Right atrium auricular region (tissue), 2 donors: ENCODE data around the gene PSMB3. TPM values are rescaled to one million over a fixed set of nuclear protein-coding genes. Genes with fewer than 3 reads are reported as not detected.
"Not testable (repeated sequence)": the region's sequence is repeated elsewhere in the genome, so short reads cannot be mapped to it uniquely, and the experiment has no call there.

Experiments
- DNase-seq: peaks from one replicate; pipeline ENCODE4 v3.0.0-alpha.2; 2019; ENCODE audit warnings: low spot score
- H3K27ac ChIP-seq, 2 donors: fragments of 200-600 bp; sonication (generic); 1 replicate in 1 of 2; 2 replicates in 1 of 2; pipeline ENCODE4 v1.5.1; 2016 to 2019
- H3K27me3 ChIP-seq, 2 donors: fragments of 200-600 bp; sonication (generic); one replicate each; pipeline versions ENCODE4 v1.5.1 to v1.6.0; 2017 to 2019
- H3K36me3 ChIP-seq: fragments of 200-600 bp; sonication (generic); one replicate; pipeline ENCODE4 v1.5.1; 2016
- H3K4me1 ChIP-seq, 2 donors: fragments of 200-600 bp; sonication (generic); one replicate each; pipeline versions ENCODE4 v1.5.1 to v1.6.0; 2017 to 2019
- H3K4me3 ChIP-seq, 2 donors: fragments of 200-600 bp; sonication (generic); 1 replicate in 1 of 2; 2 replicates in 1 of 2; pipeline ENCODE4 v1.5.1; 2017 to 2019; ENCODE audit warnings: mild to moderate bottlenecking in 1 of 2, moderate library complexity in 1 of 2
- H3K9me3 ChIP-seq, 2 donors: fragments of 200-600 bp; sonication (generic); one replicate each; pipeline ENCODE4 v1.5.1; 2019
- CTCF ChIP-seq, 2 donors: fragments of 200-600 bp; sonication (generic); IDR thresholded peaks; one replicate each; pipeline ENCODE4 v1.5.1; 2019; ENCODE audit warnings: antibody characterized with exemption in 2 of 2
- total RNA-seq, 2 donors: library from RNA; depleted of rRNA; stranded (reverse); fragments of >200 nt; gene quantifications; one replicate each; pipeline ENCODE4 v1.1.0, GENCODE V29; 2016

Gene PSMB3
- total RNA-seq, 2 donors from 2014 or later, result 185 to 200 TPM

DNA sequence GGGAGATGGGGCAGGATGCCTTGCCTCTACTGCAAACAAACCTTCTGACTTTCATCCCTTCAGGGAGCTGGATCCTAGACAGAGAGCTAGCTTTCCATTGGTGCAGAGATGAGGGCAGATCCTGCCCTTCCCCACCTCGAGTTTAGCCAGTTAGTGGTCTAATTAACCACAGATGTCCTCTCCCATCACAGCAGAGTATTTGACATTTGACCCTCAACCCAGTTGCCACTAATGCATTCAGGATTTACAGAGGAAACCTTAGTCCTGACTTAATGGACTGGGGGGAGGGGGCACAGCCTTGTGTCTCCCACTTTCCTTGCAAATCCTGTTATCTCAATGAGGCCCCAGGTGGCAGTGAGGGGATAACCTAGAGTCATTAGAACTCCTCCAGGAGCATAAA is 36.6 kb downstream of the PSMB3 start:
- no peak for TF ChIP-seq CTCF (IDR thresholded peaks at IDR 0.05)

DNA sequence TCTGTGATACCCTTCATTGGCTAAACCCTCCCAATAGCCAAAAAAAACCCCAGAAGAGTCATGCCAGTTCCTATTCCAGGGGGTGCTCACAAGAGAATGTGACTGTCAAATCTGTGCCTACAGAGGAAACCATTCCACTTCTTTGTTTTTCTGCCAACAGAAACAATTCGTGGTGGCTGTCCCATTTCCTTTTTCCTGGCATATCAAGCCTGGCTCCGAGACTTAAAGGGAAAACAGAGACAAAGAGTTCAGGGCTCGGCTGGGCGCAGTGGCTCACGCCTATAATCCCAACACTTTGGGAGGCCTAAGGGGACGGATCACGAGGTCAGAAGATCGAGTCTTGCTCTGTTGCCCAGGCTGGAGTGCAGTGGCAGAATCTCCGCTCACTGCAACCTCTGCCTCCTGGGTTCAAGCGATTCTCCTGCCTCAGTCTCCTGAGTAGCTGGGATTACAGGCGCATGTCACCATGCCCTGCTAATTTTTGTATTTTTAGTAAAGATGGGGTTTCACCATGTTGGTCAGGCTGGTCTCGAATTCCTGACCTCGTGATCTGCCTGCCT is 37.7 kb downstream of the PSMB3 start:
- not testable (repeated sequence) for H3K27ac ChIP-seq, H3K27me3 ChIP-seq, H3K4me3 ChIP-seq, DNase-seq, H3K9me3 ChIP-seq
- Histone ChIP-seq H3K36me3 (peaks cover 17% of the 10 kb centered on the region), H3K4me1 (peaks cover 0 to 16% of the 10 kb centered on the region in 2 donors)

More for the DNA sequence above, 36.6 kb downstream of the PSMB3 start:
- Histone ChIP-seq H3K27me3 (no peaks in the 10 kb centered on the region), H3K9me3 (no peaks in the 10 kb centered on the region), H3K36me3 (peaks cover 28% of the 10 kb centered on the region), H3K27ac (no peak overlapping the region), H3K4me1 (peaks cover 0 to 16% of the 10 kb centered on the region in 2 donors), H3K4me3 (no peak overlapping the region)
- DNase-seq, result no peak

GRCh38 chr17:38791162-38791561 is 38.6 kb downstream of the PSMB3 start:
- Histone ChIP-seq H3K4me1 (peaks cover 0 to 21% of the 10 kb centered on the region in 2 donors), H3K4me3 (no peak overlapping the region), H3K27me3 (no peaks in the 10 kb centered on the region), H3K27ac (no peak overlapping the region), H3K9me3 (no peaks in the 10 kb centered on the region), H3K36me3 (peaks cover 8% of the 10 kb centered on the region)
- no peak for TF ChIP-seq CTCF (IDR thresholded peaks at IDR 0.05)
- no peak for DNase-seq

- no peaks in the 10 kb centered on the region for H3K36me3 ChIP-seq
- TF ChIP-seq CTCF (IDR thresholded peaks at IDR 0.05), result no peak
- peaks cover 0 to 46% of the 10 kb centered on the region in 2 donors for H3K4me1 ChIP-seq
These were observed 41.7 kb downstream of the PSMB3 start for GRCh38 chr17:38794221-38794620.

DNA sequence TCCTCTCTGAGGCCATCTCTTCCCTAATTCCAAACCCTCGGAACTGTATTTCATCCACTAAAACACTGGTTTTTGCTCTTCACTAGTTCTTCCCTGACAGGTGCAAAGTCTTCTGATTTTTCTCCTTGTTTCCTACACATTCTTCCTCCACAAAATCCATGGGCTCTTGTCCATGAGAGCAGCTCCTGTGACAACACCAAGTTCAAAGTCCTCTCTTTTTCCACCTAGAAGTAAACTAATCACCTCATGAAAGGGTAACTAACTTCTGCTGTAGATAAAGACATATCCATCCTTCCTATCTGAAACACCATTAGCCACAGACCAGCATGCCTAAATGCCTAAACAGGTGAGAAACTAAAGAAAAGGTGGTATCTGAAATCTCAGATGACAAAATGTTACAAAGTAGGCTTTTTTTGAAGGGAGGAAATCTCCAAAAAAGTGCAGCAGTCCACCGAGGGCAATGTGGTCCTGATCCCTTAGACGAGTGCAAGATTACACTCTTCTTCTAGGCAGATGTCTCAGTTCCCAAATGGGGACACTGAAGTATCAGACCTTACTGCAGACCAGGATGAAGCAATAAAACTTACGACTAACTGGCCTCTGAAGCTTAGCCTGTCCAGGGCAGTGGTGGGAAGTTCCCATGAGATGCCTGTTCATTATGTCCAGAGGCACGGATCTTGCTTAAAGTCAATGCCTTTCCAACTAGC is 44.1 kb downstream of the PSMB3 start:
- Histone ChIP-seq H3K4me3 (no peak overlapping the region), H3K36me3 (peaks cover 7% of the 10 kb centered on the region), H3K27ac (peak overlapping the region; percentile 13 to 100), H3K4me1 (peaks cover 0 to 30% of the 10 kb centered on the region in 2 donors), H3K27me3 (no peaks in the 10 kb centered on the region), H3K9me3 (no peaks in the 10 kb centered on the region)
- no peak for TF ChIP-seq CTCF (IDR thresholded peaks at IDR 0.05)
- no peak for DNase-seq

More at GRCh38 chr17:38794221-38794620, 41.7 kb downstream of the PSMB3 start:
- Histone ChIP-seq H3K27ac (no peak overlapping the region), H3K27me3 (no peaks in the 10 kb centered on the region), H3K9me3 (no peaks in the 10 kb centered on the region), H3K4me3 (no peak overlapping the region)
- DNase-seq, result no peak

GRCh38 chr17:38797158-38797490 is 44.6 kb downstream of the PSMB3 start:
- peak overlapping the region in 1 of 2 donors; percentile 92 for H3K4me3 ChIP-seq

More at GRCh38 chr17:38797158-38797490, 44.6 kb downstream of the PSMB3 start:
- Histone ChIP-seq H3K27me3 (no peaks in the 10 kb centered on the region), H3K4me1 (peaks cover 0 to 30% of the 10 kb centered on the region in 2 donors), H3K27ac (peak overlapping the region; percentile 99 to 100), H3K36me3 (peaks cover 12% of the 10 kb centered on the region), H3K9me3 (no peaks in the 10 kb centered on the region)
- DNase-seq, result no peak
- TF ChIP-seq CTCF (IDR thresholded peaks at IDR 0.05), result no peak
